Activated CD8-positive, alpha-beta T cell treated with anti-CD3 and anti-CD28 coated beads for 36 hours (primary cell): ENCODE data around the gene TERT. TPM values are rescaled to one million over a fixed set of nuclear protein-coding genes. Genes with fewer than 3 reads are reported as not detected.
A peak's percentile ranks its signal among the peaks of the same experiment; 100 is the strongest.
"Not testable (repeated sequence)": the region's sequence is repeated elsewhere in the genome, so short reads cannot be mapped to it uniquely, and the experiment has no call there.

Experiments used
- ATAC-seq: fragments of 200-7000 bp; cut with Tn5 transposase; one replicate; pipeline ENCODE4 v1.10.0; 2021; ENCODE audit warnings: mild to moderate bottlenecking, moderate library complexity
- CTCF ChIA-PET: fragments of 350-600 bp; sonication (Branson Sonifier 250); formaldehyde crosslinking; loops from one replicate; lab custom pipeline; 2021; ENCODE audit warnings: antibody characterized with exemption; lab: Charles Lee
- POLR2A ChIA-PET: fragments of 350-600 bp; sonication (Branson Sonifier 250); formaldehyde crosslinking; loops from one replicate; lab custom pipeline; 2021; ENCODE audit warnings: antibody characterized with exemption; lab: Charles Lee
- DNase-seq: peaks from one replicate; pipeline ENCODE4 v3.0.0-alpha.2; 2020
- H3K27ac Mint-ChIP-seq: one replicate; pipeline ENCODE4 v1.8.0; 2021; ENCODE audit warnings: mild to moderate bottlenecking, mixed read lengths
- H3K27me3 Mint-ChIP-seq: one replicate; pipeline ENCODE4 v1.8.0; 2021; ENCODE audit warnings: mixed read lengths
- H3K36me3 Mint-ChIP-seq: one replicate; pipeline ENCODE4 v1.8.0; 2021; ENCODE audit warnings: low read depth, mixed read lengths
- H3K4me1 Mint-ChIP-seq: one replicate; pipeline ENCODE4 v1.8.0; 2021; ENCODE audit warnings: low read depth, mixed read lengths
- H3K4me3 Mint-ChIP-seq: one replicate; pipeline ENCODE4 v1.8.0; 2021; ENCODE audit warnings: mild to moderate bottlenecking, moderate library complexity, mixed read lengths
- H3K9me3 Mint-ChIP-seq: one replicate; pipeline ENCODE4 v1.8.0; 2021; ENCODE audit warnings: mixed read lengths
- intact Hi-C: fragments of 100-400 bp; cut with micrococcal nuclease; formaldehyde crosslinking; loops from one replicate; pipeline ENCODE4 v1.10.0; 2022
- total RNA-seq, 2 experiments: library from RNA; stranded (reverse); gene quantifications; one replicate each; pipeline ENCODE4 v1.2.3, GENCODE V29; 2021
- TF ChIP-seq, protein P1 (sequence below): fragments of 200-600 bp; IDR thresholded peaks from one replicate; pipeline ENCODE4 v1.8.0; 2022; ENCODE audit warnings: antibody characterized with exemption, mild to moderate bottlenecking

The TERT gene
- total RNA-seq, 2 experiments from 2014 or later: 12.5 to 12.7 TPM

DNA sequence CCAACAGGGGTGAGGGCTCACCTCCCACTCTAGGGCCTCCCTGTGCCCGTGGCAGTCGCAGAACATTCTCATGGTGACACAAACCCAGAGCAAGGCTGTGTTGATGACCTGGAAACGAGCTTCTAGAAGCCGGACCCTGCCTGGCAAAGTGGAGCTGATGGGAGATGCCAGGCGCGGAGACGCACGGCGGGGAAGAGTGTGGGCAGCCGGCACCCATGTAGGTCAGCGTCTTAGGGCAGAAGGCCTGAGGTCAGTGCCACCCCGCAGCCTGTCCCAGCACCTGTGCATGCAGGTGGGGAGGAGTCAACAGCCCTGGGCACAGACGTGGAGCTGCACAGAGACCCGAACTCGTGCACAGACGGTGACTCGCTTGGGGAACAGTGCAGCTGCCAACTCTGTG is 64.3 kb downstream of the TERT start:
- Mint-ChIP-seq H3K36me3 (no peaks in the 10 kb centered on the region), H3K27me3 (peaks cover 23% of the 10 kb centered on the region), H3K4me1 (peaks cover 11% of the 10 kb centered on the region), H3K9me3 (peaks cover 1% of the 10 kb centered on the region), H3K4me3 (no peak overlapping the region), H3K27ac (no peak overlapping the region)
- DNase-seq: no peak
- ChIA-PET POLR2A (interaction anchor here (0.8 kb wide), 1 partner anchor 14 kb away, joined by 3 read pairs; no protein-coding TSS in a partner anchor), CTCF (interaction anchor here (1.7 kb wide), 1 partner anchor 414 kb away, joined by 5 read pairs; no protein-coding TSS in a partner anchor)
- no peak for ATAC-seq
- TF ChIP-seq, protein P1, sequence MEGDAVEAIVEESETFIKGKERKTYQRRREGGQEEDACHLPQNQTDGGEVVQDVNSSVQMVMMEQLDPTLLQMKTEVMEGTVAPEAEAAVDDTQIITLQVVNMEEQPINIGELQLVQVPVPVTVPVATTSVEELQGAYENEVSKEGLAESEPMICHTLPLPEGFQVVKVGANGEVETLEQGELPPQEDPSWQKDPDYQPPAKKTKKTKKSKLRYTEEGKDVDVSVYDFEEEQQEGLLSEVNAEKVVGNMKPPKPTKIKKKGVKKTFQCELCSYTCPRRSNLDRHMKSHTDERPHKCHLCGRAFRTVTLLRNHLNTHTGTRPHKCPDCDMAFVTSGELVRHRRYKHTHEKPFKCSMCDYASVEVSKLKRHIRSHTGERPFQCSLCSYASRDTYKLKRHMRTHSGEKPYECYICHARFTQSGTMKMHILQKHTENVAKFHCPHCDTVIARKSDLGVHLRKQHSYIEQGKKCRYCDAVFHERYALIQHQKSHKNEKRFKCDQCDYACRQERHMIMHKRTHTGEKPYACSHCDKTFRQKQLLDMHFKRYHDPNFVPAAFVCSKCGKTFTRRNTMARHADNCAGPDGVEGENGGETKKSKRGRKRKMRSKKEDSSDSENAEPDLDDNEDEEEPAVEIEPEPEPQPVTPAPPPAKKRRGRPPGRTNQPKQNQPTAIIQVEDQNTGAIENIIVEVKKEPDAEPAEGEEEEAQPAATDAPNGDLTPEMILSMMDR: no peak
- intact Hi-C loops: no loop called here

GRCh38 chr5:1229822-1230221 is 65.0 kb downstream of the TERT start:
- POLR2A ChIA-PET: no interaction called here
- Mint-ChIP-seq H3K4me3 (no peak overlapping the region), H3K9me3 (no peaks in the 10 kb centered on the region), H3K27ac (no peak overlapping the region), H3K4me1 (peaks cover 11% of the 10 kb centered on the region), H3K36me3 (no peaks in the 10 kb centered on the region), H3K27me3 (peaks cover 23% of the 10 kb centered on the region)
- intact Hi-C loops: no loop called here
- CTCF ChIA-PET: interaction anchor here (1.7 kb wide), 1 partner anchor 415 kb away, joined by 5 read pairs; no protein-coding TSS in a partner anchor
- DNase-seq (no peak), ATAC-seq (no peak)
- TF ChIP-seq, protein P1: no peak

GRCh38 chr5:1229023-1229422 is 65.8 kb downstream of the TERT start:
- ATAC-seq (peak; percentile 84), DNase-seq (peak; percentile 52)
- H3K36me3 Mint-ChIP-seq, H3K9me3 Mint-ChIP-seq, POLR2A ChIA-PET, CTCF ChIA-PET, intact Hi-C loops, H3K4me3 Mint-ChIP-seq, H3K27ac Mint-ChIP-seq: not testable (repeated sequence)
- H3K27me3 Mint-ChIP-seq: peaks cover 23% of the 10 kb centered on the region
- peaks cover 11% of the 10 kb centered on the region for H3K4me1 Mint-ChIP-seq

GRCh38 chr5:1228120-1228519 is 66.7 kb downstream of the TERT start:
- H3K27ac Mint-ChIP-seq: no peak overlapping the region
- peaks cover 11% of the 10 kb centered on the region for H3K4me1 Mint-ChIP-seq
- ChIA-PET POLR2A (no interaction called here), CTCF (no interaction called here)
- TF ChIP-seq, protein P1: no peak
- H3K9me3 Mint-ChIP-seq: no peaks in the 10 kb centered on the region
- no peak for ATAC-seq
- H3K36me3 Mint-ChIP-seq: no peaks in the 10 kb centered on the region
- H3K27me3 Mint-ChIP-seq: peaks cover 23% of the 10 kb centered on the region
- intact Hi-C loops: no loop called here
- no peak for DNase-seq
- H3K4me3 Mint-ChIP-seq: no peak overlapping the region

DNA sequence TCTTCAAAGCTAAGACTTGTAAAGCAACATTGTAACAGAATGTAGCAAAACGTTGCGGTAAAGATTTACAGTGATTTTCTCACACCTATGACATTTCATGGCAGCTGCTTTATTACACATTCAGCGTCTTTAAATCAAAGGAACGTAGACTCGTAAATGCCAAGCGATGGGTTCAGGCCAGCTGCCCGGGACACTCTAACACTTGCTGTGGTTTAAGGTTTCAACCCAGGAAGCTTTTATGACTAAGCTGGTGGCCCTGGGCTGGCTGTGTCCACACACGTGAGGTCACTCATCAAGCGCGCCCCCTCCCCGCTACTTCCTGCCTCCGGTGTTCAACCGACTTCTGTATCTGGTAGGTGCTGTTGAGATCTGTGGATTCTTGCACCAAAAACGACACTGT is 67.2 kb downstream of the TERT start:
- Mint-ChIP-seq H3K4me1 (peaks cover 11% of the 10 kb centered on the region), H3K36me3 (no peaks in the 10 kb centered on the region), H3K4me3 (no peak overlapping the region), H3K27me3 (peaks cover 23% of the 10 kb centered on the region), H3K9me3 (no peaks in the 10 kb centered on the region), H3K27ac (no peak overlapping the region)
- CTCF ChIA-PET: no interaction called here
- intact Hi-C loops: no loop called here
- DNase-seq (peak; percentile 36), ATAC-seq (peak; percentile 13)
- TF ChIP-seq, protein P1: no peak
- POLR2A ChIA-PET: no interaction called here
